NCI-H1105 treated with DMSO at 0.1 percent for 48 hours (cell line): ENCODE results near the gene METTL25B.
A peak's percentile ranks its signal among the peaks of the same experiment; 100 is the strongest.

Source experiments
- DNase-seq: peaks from one replicate; lab custom pipeline; 2025; lab: John Stamatoyannopoulos, UW

METTL25B gene

GRCh38 chr1:156727926-156728598 is at the start of gene METTL25B:
Gene METTL25B, plus strand, starts transcription at chr1:156728469. Its CDS starts 636 bp downstream, at chr1:156729105.
- DNase-seq = peak; percentile 79

GRCh38 chr1:156680056-156680455 is 48.2 kb upstream of the METTL25B start:
- DNase-seq = no peak

GRCh38 chr1:156681196-156681960 is 46.9 kb upstream of the METTL25B start:
- no peak for DNase-seq

- DNase-seq = no peak
These were observed 45.9 kb upstream of the METTL25B start for GRCh38 chr1:156682166-156682890.

GRCh38 chr1:156684227-156684782 is 44.0 kb upstream of the METTL25B start:
- DNase-seq = no peak

- peak; percentile 85 for DNase-seq
These were observed 39.0 kb upstream of the METTL25B start for GRCh38 chr1:156689035-156689952.

GRCh38 chr1:156689953-156690674 is 38.2 kb upstream of the METTL25B start:
- DNase-seq = peak; percentile 47

- no peak for DNase-seq
These were observed 37.6 kb upstream of the METTL25B start for GRCh38 chr1:156690675-156691036.

GRCh38 chr1:156691191-156691590 is 37.1 kb upstream of the METTL25B start:
- no peak for DNase-seq

GRCh38 chr1:156691665-156692440 is 36.4 kb upstream of the METTL25B start:
- no peak for DNase-seq

GRCh38 chr1:156692441-156692924 is 35.8 kb upstream of the METTL25B start:
- no peak for DNase-seq

- peak; percentile 84 for DNase-seq
These were observed 35.1 kb upstream of the METTL25B start for GRCh38 chr1:156692925-156693847.

GRCh38 chr1:156693848-156694689 is 34.2 kb upstream of the METTL25B start:
- DNase-seq = no peak

- no peak for DNase-seq
These were observed 33.6 kb upstream of the METTL25B start for GRCh38 chr1:156694690-156694962.

GRCh38 chr1:156696755-156697154 is 31.5 kb upstream of the METTL25B start:
- no peak for DNase-seq

- DNase-seq = no peak
These were observed 30.8 kb upstream of the METTL25B start for GRCh38 chr1:156697481-156697880.

GRCh38 chr1:156698995-156699394 is 29.3 kb upstream of the METTL25B start:
- no peak for DNase-seq
